WI38 (cell line): ENCODE measurements around the gene DSP.

Experiments used
- H3K4me3 ChIP-seq: 2 replicates; pipeline ENCODE4 v1.5.1; 2011; ENCODE audit warnings: low read depth, mild to moderate bottlenecking, control low read depth, low read length
- CTCF ChIP-seq: IDR thresholded peaks from 2 replicates; pipeline ENCODE4 v1.5.1; 2012; ENCODE audit warnings: low read depth, mild to moderate bottlenecking, control low read depth, low read length

The DSP gene

DNA sequence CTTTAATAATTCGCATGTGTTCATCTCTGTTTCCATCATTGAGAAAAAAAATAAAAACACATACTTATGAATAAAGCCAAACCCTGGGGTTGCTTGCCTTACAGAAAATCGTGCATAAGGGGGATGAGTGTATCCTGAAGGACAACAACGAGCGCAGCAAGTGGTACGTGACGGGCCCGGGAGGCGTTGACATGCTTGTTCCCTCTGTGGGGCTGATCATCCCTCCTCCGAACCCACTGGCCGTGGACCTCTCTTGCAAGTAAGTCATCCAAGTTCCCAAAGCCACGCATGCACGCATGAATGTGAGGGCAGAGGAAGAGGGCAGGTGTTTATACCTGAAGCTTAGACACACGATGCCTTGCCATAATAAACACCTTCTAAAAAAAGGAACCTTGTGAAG, 27.6 kb downstream of the DSP start:
- no peak overlapping the region for H3K4me3 ChIP-seq
- no peak for TF ChIP-seq CTCF

- TF ChIP-seq CTCF = no peak
- no peak overlapping the region for H3K4me3 ChIP-seq
These were observed 30.9 kb downstream of the DSP start for GRCh38 chr6:7572213-7572943.

- TF ChIP-seq CTCF = no peak
- no peak overlapping the region for H3K4me3 ChIP-seq
These were observed 33.0 kb downstream of the DSP start for GRCh38 chr6:7574500-7574899.

DNA sequence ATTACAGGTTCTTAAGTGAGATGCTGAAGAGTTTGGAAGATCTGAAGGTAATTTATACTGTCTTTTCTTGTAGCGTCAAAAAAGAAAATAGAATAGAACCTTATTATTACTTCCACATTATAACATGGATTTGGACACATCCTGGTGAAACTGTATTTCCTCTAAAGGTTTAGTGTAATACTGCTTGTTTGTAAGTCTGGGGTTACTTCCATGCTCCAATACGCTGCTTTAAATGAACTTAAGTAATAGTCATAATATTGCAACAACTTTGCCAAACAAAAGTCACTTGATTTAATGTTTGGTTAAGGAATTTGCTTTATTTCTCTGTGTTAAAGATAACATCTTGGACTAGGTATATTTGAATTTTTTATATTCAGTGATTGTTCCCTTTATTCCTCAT, 37.0 kb downstream of the DSP start:
- no peak overlapping the region for H3K4me3 ChIP-seq
- no peak for TF ChIP-seq CTCF

DNA sequence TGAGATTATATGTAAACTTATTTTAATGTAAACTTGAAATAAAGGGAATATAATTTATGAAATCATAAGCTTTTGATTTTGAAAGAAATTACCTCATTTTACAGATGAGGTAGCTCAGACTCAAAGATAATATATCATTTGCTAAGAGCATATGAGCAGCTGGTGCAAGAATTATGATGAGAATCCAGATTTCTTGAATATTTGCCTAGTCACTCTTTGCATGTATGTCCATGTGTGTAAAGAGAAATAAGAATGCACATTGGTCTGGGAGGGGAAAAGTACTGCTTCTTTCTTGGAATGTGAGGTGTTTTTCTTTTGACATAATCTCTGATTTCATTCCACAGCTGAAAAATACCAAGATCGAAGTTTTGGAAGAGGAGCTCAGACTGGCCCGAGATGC, 37.5 kb downstream of the DSP start:
- no peak overlapping the region for H3K4me3 ChIP-seq
- no peak for TF ChIP-seq CTCF

DNA sequence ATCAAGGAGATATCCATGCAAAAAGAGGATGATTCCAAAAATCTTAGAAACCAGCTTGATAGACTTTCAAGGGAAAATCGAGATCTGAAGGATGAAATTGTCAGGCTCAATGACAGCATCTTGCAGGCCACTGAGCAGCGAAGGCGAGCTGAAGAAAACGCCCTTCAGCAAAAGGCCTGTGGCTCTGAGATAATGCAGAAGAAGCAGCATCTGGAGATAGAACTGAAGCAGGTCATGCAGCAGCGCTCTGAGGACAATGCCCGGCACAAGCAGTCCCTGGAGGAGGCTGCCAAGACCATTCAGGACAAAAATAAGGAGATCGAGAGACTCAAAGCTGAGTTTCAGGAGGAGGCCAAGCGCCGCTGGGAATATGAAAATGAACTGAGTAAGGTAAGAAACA, 38.4 kb downstream of the DSP start:
- no peak overlapping the region for H3K4me3 ChIP-seq
- TF ChIP-seq CTCF = no peak

DNA sequence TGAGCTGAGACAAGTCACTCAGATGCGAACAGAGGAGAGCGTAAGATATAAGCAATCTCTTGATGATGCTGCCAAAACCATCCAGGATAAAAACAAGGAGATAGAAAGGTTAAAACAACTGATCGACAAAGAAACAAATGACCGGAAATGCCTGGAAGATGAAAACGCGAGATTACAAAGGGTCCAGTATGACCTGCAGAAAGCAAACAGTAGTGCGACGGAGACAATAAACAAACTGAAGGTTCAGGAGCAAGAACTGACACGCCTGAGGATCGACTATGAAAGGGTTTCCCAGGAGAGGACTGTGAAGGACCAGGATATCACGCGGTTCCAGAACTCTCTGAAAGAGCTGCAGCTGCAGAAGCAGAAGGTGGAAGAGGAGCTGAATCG, 39.1 kb downstream of the DSP start:
- H3K4me3 ChIP-seq = no peak overlapping the region
- no peak for TF ChIP-seq CTCF
